NCI-H1048 (cell line): Measurements from ENCODE around the gene PIK3CG.
"Not testable (repeated sequence)": the region's sequence is repeated elsewhere in the genome, so short reads cannot be mapped to it uniquely, and the experiment has no call there.

Source experiments
- DNase-seq: peaks from one replicate; lab custom pipeline; 2025; lab: John Stamatoyannopoulos, UW

Gene PIK3CG

GRCh38 chr7:106887421-106887820 is 22.3 kb downstream of the PIK3CG start:
- DNase-seq: no peak

GRCh38 chr7:106888204-106888603 is 23.1 kb downstream of the PIK3CG start:
- DNase-seq: no peak

GRCh38 chr7:106890952-106891351 is 25.9 kb downstream of the PIK3CG start:
- DNase-seq: no peak

- DNase-seq: no peak
These were observed 26.7 kb downstream of the PIK3CG start for GRCh38 chr7:106891548-106892410.

GRCh38 chr7:106893591-106893990 is 28.5 kb downstream of the PIK3CG start:
- no peak for DNase-seq

GRCh38 chr7:106895246-106895864 is 30.3 kb downstream of the PIK3CG start:
- no peak for DNase-seq

GRCh38 chr7:106896231-106896630 is 31.1 kb downstream of the PIK3CG start:
- no peak for DNase-seq

GRCh38 chr7:106897553-106897952 is 32.5 kb downstream of the PIK3CG start:
- not testable (repeated sequence) for DNase-seq

- not testable (repeated sequence) for DNase-seq
These were observed 33.9 kb downstream of the PIK3CG start for GRCh38 chr7:106898967-106899366.

- DNase-seq: no peak
These were observed 36.9 kb downstream of the PIK3CG start for GRCh38 chr7:106901828-106902441.

- DNase-seq: no peak
These were observed 40.7 kb downstream of the PIK3CG start for GRCh38 chr7:106905734-106906133.

GRCh38 chr7:106911959-106912358 is 46.9 kb downstream of the PIK3CG start:
- DNase-seq: no peak

- DNase-seq: no peak
These were observed 49.0 kb downstream of the PIK3CG start for GRCh38 chr7:106914018-106914607.

GRCh38 chr7:106915407-106915806 is 50.3 kb downstream of the PIK3CG start:
- DNase-seq: no peak

GRCh38 chr7:106915873-106916272 is 50.8 kb downstream of the PIK3CG start:
- DNase-seq: no peak

GRCh38 chr7:106916679-106917078 is 51.6 kb downstream of the PIK3CG start:
- no peak for DNase-seq

GRCh38 chr7:106918991-106919390 is 53.9 kb downstream of the PIK3CG start:
- no peak for DNase-seq

- not testable (repeated sequence) for DNase-seq
These were observed 59.4 kb downstream of the PIK3CG start for GRCh38 chr7:106924468-106924867.

- DNase-seq: no peak
These were observed 61.8 kb downstream of the PIK3CG start for GRCh38 chr7:106926892-106927291.

- no peak for DNase-seq
These were observed 62.5 kb downstream of the PIK3CG start for GRCh38 chr7:106927536-106927935.

GRCh38 chr7:106929616-106930015 is 64.5 kb downstream of the PIK3CG start:
- not testable (repeated sequence) for DNase-seq

- DNase-seq: no peak
These were observed 71.2 kb downstream of the PIK3CG start for GRCh38 chr7:106936236-106936635.

- DNase-seq: not testable (repeated sequence)
These were observed 73.0 kb downstream of the PIK3CG start for GRCh38 chr7:106938122-106938521.
